Measurements from ENCODE around the gene COL19A1.

The COL19A1 gene

GRCh38 chr6:69937402-69938136, 71.2 kb downstream of the COL19A1 start:
- TF ChIP-seq CTCF (IDR thresholded peaks at IDR 0.05; ENCODE audit: control insufficient read depth, extremely low read depth, insufficient read depth): no peak
- peak; percentile 8 for DNase-seq (ENCODE audit: low read depth)
- H3K4me3 ChIP-seq (ENCODE audit: low read depth, low read length): no peak overlapping the region

- DNase-seq (ENCODE audit: low read depth): no peak
- TF ChIP-seq CTCF (IDR thresholded peaks at IDR 0.05; ENCODE audit: control insufficient read depth, extremely low read depth, insufficient read depth): no peak
- H3K4me3 ChIP-seq (ENCODE audit: low read depth, low read length): no peak overlapping the region
Observed at GRCh38 chr6:69942485-69942884, 76.1 kb downstream of the COL19A1 start.

GRCh38 chr6:69945192-69945591, 78.8 kb downstream of the COL19A1 start:
- DNase-seq (ENCODE audit: low read depth): no peak
- no peak for TF ChIP-seq CTCF (IDR thresholded peaks at IDR 0.05; ENCODE audit: control insufficient read depth, extremely low read depth, insufficient read depth)
- no peak overlapping the region for H3K4me3 ChIP-seq (ENCODE audit: low read depth, low read length)

- no peak for DNase-seq (ENCODE audit: low read depth)
- no peak overlapping the region for H3K4me3 ChIP-seq (ENCODE audit: low read depth, low read length)
- no peak for TF ChIP-seq CTCF (IDR thresholded peaks at IDR 0.05; ENCODE audit: control insufficient read depth, extremely low read depth, insufficient read depth)
Observed at GRCh38 chr6:69948479-69949114, 82.2 kb downstream of the COL19A1 start.

GRCh38 chr6:69953491-69953890, 87.1 kb downstream of the COL19A1 start:
- DNase-seq (ENCODE audit: low read depth): no peak
- no peak for TF ChIP-seq CTCF (IDR thresholded peaks at IDR 0.05; ENCODE audit: control insufficient read depth, extremely low read depth, insufficient read depth)
- no peak overlapping the region for H3K4me3 ChIP-seq (ENCODE audit: low read depth, low read length)

- no peak overlapping the region for H3K4me3 ChIP-seq (ENCODE audit: low read depth, low read length)
- no peak for TF ChIP-seq CTCF (IDR thresholded peaks at IDR 0.05; ENCODE audit: control insufficient read depth, extremely low read depth, insufficient read depth)
- no peak for DNase-seq (ENCODE audit: low read depth)
Observed at GRCh38 chr6:69954733-69955132, 88.4 kb downstream of the COL19A1 start.
